Left renal cortex interstitium (tissue), 4 donors: Measurements from ENCODE around the gene RHD. TPM values are rescaled to one million over a fixed set of nuclear protein-coding genes. Genes with fewer than 3 reads are reported as not detected.
"Not testable (repeated sequence)": the region's sequence is repeated elsewhere in the genome, so short reads cannot be mapped to it uniquely, and the experiment has no call there.

Experiments used
- DNase-seq, 4 donors: peaks; one replicate each; pipeline ENCODE4 v3.0.0-alpha.2; 2013; ENCODE audit warnings: low read depth in 4 of 4, low spot score in 2 of 4, missing footprints in 1 of 4
- polyA plus RNA-seq, 4 donors: library from polyadenylated mRNA; unstranded; fragments of 120-200 nt; gene quantifications; one replicate each; pipeline ENCODE4 v1.2.1, GENCODE V29; 2013; ENCODE audit not compliant: insufficient read length in 4 of 4

Gene RHD
- polyA plus RNA-seq, 4 donors, result 0.30 to 2.9 (median 1.9) TPM

DNA sequence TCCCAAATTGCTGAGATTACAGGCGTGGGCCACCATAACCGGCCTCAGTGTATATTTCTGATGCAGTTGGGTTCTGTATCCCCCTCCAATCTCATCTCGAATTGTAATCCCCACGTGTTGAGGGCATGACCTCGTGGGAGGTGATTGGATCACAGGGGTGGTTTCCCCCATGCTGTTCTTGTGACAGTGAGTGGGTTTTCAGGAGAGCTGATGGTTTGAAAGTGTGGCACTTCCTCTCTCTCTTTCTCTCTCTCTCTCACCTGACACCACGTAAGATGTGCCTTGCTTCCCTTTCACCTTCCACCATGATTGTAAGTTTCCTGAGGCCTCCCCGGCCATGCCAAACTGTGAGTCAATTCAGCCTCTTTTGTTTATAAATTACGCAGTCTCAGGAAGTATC, 24.2 kb downstream of the RHD start:
- DNase-seq, result not testable (repeated sequence)

DNA sequence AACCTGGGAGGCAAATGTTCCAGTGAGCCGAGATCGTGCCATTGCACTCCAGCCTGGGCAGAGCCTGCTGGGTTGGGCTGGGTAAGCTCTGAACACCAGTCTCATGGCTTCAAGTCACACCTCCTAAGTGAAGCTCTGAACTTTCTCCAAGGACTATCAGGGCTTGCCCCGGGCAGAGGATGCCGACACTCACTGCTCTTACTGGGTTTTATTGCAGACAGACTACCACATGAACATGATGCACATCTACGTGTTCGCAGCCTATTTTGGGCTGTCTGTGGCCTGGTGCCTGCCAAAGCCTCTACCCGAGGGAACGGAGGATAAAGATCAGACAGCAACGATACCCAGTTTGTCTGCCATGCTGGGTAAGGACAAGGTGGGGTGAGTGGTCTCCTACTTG, 28.4 kb downstream of the RHD start:
- not testable (repeated sequence) for DNase-seq

DNA sequence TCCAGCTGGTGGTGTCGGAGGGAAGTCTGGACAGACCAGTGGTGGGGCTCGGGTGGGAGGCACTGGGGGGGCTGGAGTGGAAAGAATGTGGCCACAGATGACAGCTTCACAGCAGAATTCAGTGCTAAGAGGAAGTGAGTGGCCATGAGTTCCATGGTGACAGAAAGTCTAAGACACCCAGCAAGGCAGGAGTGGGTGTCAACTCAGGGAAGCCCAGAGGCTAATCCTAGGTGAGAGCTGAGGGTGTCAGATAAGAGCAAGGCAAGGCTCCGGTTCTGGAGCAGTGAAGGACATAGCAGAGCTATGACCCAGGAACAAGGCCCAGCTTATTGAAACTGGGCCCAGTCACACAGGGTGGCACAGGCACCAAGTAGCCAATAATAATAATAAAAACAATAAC, 30.0 kb downstream of the RHD start:
- not testable (repeated sequence) for DNase-seq

DNA sequence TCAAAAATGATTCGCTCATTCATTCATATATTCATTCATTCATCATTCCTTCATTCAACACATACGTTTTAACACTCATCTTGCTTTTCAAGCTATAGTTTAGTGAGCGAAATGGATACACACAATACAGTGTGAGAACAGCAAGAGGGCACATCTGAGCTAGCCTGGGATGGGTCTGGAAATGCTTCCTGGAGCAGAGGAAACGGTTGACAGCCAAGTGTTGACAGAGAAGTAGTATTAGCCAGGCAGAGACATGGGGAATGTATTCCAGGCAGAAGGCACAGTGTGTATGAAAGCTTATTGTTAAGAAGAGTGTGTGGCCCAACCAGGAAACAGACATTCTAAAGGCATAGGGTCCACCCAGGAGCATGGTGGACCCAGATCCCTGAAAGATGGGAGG, 32.6 kb downstream of the RHD start:
- DNase-seq, result not testable (repeated sequence)

DNA sequence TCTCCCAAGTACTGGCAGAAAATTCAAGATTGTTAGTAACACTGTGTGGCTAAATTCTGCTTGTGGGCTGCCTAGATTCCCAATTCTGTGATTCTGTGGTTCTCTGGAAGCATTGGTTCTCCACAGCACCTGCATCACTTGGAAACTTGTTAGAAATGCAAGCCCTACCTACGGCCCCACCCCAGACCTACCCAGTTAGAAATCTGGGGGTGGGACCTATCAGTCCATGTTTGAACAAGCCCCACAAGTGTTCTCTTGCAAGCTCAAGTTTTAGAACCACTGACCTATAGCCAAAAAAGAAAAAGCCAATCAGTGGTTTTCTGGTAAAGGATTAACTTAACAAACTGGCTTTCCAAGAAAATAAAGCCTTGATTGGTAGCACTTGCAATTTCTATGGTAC, 35.9 kb downstream of the RHD start:
- not testable (repeated sequence) for DNase-seq

DNA sequence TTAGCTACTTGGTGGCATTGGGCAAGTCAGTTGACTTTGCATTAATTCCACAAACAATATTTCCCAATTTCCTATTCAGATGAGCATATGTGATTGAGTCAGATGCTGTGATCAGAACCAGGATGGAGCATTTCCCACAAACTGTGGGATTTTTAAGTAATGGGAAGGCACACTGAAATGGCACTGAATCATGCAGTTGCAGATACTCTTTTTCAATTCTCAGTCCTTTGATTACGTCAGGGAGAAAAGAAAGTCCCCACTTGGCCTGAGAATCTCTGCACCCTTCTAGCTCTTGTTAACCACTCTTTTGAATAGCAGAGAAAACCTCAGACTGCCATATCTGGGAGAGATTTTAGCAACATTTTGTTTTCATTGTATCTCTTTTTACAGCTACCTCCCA, 36.8 kb downstream of the RHD start:
- not testable (repeated sequence) for DNase-seq

DNA sequence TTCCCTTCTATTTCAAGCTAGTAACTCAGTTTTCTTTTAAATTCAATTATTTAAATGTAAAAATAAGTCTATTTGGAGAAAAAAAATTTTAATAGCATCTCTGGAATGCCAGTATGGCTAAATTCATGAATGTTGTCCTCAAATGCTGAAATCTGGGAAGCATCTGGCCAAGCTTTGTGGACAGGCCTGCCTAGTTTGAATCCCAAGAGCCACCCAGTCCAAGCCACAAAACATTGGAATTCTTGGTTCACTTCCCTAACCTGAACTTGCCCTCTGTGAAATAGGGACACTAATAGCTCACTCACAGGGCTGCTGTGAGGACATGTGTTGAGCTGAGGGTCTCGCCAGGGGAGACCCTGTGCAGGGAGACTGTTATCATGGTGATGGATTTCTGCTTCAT, 37.2 kb downstream of the RHD start:
- DNase-seq, result not testable (repeated sequence)

DNA sequence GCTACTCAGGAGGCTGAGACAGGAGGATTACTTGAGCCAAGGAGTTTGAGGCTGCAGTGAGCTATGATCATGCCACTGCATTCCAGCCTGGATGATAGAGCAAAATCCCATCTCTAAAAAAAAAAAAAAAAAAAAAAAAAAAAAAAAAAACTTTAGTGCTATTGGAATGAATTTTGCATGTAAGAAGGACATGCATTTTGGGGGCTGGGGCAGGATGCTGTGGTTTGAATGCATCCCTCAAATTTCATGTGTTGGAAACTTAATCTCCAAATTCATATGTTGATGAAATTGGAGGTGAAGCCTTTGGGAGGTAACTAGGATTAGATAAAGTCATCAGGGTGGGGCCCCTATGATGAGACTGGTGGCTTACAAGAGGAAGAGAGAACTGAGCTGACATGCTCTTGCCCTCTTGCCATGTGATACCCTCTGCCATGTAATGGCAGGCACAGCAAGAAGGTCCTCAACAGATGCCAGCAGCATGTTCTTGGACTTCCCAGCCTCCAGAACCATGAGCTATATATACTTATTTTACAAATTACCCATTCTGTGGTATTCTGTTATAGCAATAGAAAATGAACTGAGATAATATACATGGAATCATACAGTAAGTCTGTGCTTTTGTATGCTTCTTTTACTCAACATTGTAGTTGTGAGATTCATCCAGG, 40.6 kb downstream of the RHD start:
- DNase-seq, result not testable (repeated sequence)

DNA sequence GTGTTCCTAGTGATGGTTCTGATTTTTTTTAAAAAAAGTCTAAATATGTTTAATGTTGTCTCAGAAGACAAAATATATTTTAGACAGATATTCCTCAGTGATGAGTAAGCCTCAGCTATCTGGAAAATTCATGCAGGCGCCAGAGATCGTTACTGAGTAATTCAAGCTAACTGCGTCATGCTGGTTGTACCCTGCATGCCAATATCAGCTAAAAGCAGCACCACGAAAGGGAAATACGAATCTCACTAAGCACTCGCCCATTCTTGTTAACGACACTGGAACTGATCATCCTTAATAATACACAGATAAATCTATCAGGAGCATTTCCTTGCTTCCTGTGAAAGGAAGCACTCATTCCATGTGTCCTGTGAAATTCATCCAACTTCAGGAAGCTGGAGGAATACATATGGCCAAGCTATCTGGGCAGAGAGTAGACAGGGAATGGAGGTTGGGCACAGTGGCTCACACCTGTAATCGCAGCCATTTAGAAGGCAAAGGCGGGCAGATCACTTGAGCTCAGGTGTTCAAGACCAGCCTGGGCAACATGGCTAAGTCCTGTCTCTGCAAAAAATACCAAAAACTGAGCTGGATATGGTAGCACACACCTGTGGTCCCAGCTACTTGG, 48.1 kb downstream of the RHD start:
- DNase-seq, result not testable (repeated sequence)

DNA sequence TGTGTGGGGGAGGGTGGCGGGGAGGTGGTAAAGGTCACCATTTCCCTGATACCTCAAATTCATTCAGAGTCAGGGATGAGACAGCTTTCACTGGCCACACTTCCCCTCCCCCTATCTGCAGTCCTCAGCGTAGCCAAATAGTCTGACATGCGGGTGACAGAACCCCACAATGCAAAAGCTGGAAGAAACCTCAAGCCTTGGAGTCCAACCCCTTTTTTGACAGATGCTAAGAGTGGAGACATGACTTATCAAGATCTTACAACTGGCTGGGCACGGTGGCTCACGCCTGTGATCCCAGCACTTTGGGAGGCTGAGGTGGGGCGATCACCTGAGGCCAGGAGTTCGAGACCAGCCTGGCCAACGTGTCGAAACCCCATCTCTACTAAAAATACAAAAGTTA, 49.8 kb downstream of the RHD start:
- not testable (repeated sequence) for DNase-seq

DNA sequence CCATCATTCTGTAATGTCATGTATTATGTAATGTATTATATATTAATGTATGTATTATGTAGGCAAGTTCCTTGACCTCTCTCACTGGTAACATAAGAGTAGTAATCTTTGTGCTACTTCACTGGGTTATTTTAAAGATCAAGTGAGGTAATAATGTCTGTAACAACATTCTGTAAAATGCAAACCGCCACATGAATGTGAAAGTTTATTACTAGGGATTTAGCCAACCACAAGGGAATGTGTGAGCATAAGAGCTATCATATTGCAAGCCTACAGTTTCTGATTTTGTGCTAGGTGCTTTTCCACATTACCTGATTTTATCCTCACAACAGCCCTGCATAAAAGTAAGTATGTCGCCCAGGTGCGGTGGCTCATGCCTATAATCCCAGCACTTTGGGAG, 52.1 kb downstream of the RHD start:
- DNase-seq, result not testable (repeated sequence)

DNA sequence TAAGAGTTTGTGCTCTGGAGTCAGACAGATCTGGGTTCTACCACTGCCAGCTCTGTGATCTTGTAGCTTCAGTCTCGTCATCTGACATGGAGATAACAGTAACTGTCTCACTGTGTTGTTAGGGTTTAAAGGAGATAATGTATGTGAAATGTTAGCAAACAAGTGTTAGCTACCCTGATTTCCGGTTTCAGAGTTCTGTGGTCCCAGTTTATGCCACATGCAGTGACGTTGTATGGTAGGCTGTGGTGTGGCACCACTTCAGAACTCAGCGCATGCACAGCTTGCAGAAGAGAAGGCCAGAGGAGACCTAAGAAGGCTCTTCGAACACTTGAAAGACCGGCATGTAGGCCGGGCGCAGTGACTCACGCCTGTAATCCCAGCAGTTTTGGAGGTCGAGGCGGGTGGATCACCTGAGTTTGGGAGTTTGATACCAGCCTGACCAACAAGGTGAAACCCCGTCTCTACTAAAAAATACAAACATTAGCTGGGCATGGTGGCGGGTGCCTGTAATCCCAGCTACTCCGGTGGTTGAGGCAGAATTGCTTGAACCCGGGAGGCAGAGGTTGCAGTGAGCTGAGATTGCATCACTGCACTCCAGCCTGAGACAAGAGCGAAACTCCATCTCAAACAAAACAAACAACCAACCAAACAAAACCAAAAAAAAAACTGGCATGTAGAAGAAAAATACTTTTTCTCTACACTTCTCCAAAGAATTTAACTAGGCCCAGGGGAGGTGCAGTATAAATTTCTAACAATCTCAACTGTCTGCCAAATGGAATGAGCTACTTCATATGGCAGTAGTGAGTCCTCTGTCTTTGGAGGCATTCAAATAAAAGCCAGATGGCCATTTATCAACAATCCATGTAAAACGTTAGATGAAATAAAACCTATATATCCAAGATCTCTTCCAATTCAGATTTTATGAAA, 55.8 kb downstream of the RHD start:
- not testable (repeated sequence) for DNase-seq

DNA sequence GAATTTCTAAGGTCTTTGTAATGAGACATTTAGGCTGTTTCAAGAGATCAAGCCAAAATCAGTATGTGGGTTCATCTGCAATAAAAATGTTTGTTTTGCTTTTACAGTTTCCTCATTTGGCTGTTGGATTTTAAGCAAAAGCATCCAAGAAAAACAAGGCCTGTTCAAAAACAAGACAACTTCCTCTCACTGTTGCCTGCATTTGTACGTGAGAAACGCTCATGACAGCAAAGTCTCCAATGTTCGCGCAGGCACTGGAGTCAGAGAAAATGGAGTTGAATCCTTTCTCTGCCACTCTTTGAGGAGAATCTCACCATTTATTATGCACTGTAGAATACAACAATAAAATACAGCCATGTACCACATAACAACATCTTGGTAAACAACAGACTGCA, 56.5 kb downstream of the RHD start:
- DNase-seq, result not testable (repeated sequence)

DNA sequence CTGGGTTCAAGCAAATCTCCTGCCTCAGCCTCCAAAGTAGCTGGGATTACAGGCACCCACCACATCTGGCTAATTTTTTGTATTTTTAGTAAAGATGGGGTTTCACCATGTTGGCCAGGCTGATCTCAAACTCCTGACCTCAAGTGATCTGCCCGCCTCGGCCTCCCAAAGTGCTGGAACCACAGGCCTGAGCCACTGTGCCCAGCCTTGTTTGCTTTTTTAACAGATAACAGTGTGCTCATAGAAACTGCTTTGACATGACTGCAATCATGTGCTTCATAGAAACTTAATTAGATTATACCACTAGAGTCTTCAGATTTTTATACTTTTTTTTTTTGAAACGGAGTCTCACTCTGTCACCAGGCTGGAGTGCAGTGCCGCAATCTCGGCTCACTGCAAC, 57.0 kb downstream of the RHD start:
- DNase-seq, result not testable (repeated sequence)

DNA sequence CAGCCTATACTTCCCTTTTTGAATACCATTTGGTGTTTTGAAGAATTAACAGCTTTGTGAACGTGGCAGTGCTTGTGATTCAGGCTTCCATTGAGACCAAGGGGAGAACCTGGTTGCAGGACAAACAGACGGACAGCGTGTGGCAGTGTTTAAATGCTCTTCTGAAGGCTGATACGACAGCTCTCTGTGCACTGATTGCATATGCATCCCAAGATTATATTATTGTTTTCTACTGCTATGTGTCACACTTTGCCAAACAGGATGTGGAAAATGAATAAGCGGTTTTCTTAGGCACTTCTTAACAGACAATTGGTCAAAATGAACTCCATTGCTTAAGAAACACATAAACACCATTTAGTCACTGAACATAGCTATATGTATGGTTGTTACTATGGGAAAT, 57.6 kb downstream of the RHD start:
- DNase-seq, result not testable (repeated sequence)

DNA sequence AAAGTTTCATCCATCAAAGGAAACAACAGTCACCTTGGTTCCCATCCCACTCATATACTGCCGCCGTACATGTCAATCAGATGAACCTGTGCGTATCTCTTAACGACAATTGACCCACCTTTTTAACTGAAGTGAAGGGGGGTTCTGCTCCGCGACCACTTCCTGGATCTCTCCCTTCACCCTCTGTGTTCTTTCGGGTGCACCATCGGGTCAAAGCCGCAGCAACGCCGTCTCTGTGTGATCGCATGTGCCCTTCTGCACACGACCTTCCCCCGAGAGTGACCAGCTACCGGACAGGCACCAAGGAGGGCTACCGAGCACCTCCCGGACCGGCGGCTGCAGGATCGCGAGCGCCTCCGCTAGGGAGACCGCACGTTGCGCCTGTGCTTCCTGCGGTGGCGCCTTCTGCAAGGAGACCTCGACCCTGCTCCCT, 64.6 kb downstream of the RHD start:
- peak in 1 of 4 donors; percentile 0 for DNase-seq

DNA sequence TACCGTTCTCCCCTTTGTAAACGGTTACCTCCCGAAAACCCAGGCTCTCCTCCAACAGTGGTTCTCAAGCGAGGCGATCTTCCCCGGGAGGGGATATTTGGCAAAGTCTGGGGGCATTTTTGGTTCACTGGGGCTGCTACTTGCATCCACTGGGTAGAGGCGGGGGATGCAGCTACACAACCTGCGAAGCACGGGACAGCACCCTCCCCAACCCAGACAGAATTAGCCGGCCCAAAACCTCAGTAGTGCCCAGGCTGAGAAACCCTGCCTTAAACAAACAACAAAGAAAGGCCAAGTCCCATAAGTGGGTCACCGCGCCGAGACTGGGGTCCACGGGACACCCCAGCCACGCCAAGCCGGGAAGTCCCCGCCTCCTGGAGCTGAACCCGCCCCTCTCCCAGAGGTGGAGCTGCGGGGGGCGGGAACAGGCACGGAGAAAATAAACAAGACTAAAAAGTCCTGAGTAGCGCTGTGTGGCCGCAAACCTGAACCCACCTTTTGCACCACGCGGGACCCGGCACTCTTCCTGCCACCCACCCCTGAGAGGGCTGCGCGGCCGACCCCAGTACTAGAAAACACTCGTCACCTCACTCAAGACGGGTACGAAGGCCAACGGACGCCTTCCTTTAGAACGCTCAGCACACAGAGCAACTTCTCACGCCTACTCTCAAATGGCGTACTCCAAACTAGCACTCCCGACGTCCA, 65.3 kb downstream of the RHD start:
- peak in 1 of 4 donors; percentile 9 for DNase-seq

DNA sequence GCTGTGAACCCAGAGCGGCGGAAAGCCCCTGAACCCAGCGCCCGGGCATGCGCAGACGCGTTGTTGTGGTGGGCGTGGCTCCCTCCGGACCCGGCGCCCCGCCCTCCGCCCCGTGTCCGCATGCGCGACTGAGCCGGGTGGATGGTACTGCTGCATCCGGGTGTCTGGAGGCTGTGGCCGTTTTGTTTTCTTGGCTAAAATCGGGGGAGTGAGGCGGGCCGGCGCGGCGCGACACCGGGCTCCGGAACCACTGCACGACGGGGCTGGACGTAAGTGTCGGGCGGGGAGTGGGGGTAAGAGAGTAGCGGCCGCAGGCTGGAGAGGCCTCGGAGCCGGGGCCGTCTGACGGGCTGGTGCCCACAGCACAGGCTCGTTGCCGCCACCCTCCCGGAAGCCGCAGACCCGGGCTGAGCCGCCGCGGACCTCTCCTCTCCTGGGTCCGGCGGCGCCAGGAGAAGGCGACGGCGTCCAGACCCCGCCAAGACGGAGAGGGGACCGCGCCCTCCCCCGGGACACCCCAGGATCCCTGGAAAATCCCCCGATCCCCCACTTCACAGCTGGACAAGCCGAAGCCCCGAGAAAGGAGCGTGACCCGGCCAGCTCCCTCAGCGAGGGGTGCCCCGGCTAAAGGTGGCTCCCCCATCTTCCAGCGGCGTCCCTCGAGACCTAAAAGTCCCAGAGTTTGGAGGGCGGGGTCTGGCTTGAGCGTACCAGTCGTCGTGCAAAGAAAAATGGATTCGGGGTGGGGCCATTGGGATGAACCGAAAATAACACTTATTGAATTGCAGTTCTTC, 66.1 kb downstream of the RHD start, which contains the start of gene TMEM50A:
Gene TMEM50A, plus strand, starts transcription at position 147 of the 794 bp plus-strand sequence. CDS start 2,153 bp downstream, outside the sequence.
- DNase-seq, result peak; percentile 50 to 82 (median 66)

DNA sequence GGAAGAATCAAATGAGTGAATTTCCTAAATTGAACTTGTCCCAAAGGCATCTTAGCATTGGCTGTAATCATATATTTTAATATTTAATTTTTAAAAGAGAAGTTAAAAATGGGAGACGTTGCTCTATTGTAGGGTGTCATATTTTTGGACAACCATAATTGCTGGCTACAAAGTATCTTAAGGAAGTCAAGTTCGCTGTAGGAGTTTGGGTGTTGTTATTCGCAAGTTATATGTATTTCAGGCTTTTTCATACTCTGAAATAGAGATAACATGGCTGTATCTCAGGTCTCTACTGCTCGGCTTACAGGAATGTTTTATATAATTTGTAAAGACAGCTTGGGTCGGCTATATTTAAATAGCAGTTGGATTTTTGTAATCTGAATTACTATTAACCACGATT, 66.7 kb downstream of the RHD start:
- DNase-seq, result peak in 1 of 4 donors; percentile 19

DNA sequence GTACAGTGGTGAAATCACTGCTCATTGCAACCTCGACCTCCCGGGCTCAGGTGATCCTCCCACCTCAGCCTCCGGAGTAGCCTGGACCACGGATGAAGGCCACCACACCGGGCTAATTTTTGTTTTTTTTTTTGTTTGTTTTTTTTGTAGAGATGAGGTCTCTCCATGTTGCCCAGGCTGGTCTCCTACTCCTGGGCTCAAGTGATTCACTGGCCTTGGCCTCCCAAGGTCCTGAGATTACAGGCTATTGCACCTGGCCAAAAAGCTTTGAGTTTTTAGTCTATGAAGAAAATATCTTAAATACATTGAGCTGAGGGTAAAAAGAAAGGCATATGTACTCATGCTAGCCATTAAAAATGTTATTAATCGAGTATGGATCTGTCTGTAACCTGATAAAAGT, 69.4 kb downstream of the RHD start:
- DNase-seq, result no peak
